Duodenal mucosa (tissue), 2 donors: ENCODE data around the gene MBP.

Experiments
- H3K27ac ChIP-seq: one replicate; pipeline ENCODE4 v1.7.0; 2013; ENCODE audit warnings: low read depth, low read length
- H3K27me3 ChIP-seq, 2 donors: one replicate each; pipeline ENCODE4 v1.7.0; 2013; ENCODE audit warnings: low read length in 2 of 2, control low read depth in 1 of 2; ENCODE audit not compliant: insufficient read depth in 2 of 2, control insufficient read depth in 1 of 2
- H3K36me3 ChIP-seq, 2 donors: one replicate each; pipeline ENCODE4 v1.7.0; 2013; ENCODE audit warnings: low read length in 2 of 2, control low read depth in 1 of 2; ENCODE audit not compliant: insufficient read depth in 2 of 2, control insufficient read depth in 1 of 2
- H3K4me1 ChIP-seq, 2 donors: one replicate each; pipeline ENCODE4 v1.7.0; 2013; ENCODE audit warnings: low read length in 2 of 2, control low read depth in 1 of 2; ENCODE audit not compliant: insufficient read depth in 2 of 2, control insufficient read depth in 1 of 2
- H3K4me3 ChIP-seq, 2 donors: one replicate each; pipeline ENCODE4 v1.7.0; 2013; ENCODE audit warnings: low read length in 2 of 2, low read depth in 1 of 2
- H3K9ac ChIP-seq, 2 donors: one replicate each; pipeline ENCODE4 v1.7.0; 2013; ENCODE audit warnings: low read length in 2 of 2, low read depth in 1 of 2
- H3K9me3 ChIP-seq, 2 donors: one replicate each; pipeline ENCODE4 v1.7.0; 2013; ENCODE audit warnings: low read length in 2 of 2, control low read depth in 1 of 2; ENCODE audit not compliant: control insufficient read depth in 1 of 2

Gene MBP

DNA sequence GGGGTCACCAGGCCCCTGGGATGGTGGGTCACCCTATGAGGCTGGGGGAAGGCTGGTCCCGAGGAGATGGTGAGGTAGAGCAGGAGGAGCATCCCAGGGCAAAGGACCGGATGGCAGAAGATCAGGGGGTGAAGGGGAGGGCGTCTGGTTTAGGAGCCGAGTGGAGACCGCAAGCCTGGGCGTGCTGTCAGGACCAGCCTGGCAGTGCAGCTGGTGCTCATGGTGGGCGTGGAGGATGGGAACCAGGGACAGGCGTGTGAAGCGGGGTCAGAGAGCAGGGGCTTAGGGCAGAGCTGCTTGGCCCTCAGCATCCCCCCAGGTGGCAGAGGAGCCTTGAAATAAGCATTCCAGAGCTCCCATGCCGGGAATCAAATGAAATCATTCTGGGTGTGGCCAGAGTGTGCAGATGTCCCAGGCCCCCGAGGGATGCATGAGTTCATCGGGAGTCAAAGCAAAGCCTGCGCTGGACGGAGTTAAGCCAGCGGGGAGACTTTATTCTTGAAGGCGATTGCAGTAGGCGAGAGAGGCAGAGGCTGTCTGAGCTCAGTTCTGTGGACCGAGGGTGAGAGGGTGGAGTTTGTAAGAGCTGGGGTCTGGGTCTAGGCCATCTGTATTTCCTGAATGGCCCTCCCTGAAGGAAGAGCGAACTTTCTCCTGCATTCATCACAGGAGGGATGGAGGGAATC lies 33.1 kb upstream of the MBP start:
- Histone ChIP-seq H3K4me1 (no peaks in the 10 kb centered on the region), H3K27ac (no peak overlapping the region), H3K36me3 (no peaks in the 10 kb centered on the region), H3K9me3 (no peaks in the 10 kb centered on the region), H3K9ac (no peak overlapping the region), H3K4me3 (no peak overlapping the region), H3K27me3 (peaks cover 0 to 5% of the 10 kb centered on the region in 2 donors)

DNA sequence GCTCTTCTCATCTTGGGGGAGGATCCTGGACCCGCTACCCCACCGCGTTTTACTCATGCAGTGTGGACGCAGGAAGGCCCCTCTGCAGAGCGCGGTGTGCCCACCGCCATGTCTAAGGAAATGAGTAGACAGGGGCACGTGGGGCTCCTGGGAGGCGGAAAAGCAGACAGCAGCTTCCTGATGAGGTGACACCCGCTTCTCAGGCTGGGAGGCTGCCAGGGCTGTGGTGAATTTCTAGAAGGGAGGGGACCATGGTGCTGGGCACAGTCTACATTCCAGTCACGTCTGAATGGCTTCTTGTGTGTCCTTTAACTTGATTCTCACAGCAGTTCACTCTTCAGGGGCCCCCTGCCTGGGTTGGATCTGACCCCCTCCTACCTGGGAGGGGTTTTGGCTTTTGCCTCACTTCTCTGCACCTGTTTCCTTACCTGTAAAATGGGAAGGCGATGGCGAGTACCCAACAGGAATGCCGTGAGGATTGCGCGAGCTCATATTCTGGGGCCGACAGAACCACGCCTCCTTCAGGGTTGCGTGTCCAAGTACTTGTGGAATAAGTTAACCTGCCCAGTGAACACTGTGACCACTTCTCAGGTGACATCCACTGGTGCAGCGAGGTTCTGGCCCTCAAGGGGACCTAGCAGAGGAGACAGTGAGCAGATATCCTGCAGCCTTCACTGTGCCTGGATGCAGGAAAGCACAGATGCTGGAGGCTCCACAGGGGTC lies 32.3 kb upstream of the MBP start:
- Histone ChIP-seq H3K27me3 (peaks cover 0 to 5% of the 10 kb centered on the region in 2 donors), H3K9ac (no peak overlapping the region), H3K36me3 (no peaks in the 10 kb centered on the region), H3K9me3 (no peaks in the 10 kb centered on the region), H3K27ac (no peak overlapping the region), H3K4me3 (no peak overlapping the region), H3K4me1 (no peaks in the 10 kb centered on the region)

DNA sequence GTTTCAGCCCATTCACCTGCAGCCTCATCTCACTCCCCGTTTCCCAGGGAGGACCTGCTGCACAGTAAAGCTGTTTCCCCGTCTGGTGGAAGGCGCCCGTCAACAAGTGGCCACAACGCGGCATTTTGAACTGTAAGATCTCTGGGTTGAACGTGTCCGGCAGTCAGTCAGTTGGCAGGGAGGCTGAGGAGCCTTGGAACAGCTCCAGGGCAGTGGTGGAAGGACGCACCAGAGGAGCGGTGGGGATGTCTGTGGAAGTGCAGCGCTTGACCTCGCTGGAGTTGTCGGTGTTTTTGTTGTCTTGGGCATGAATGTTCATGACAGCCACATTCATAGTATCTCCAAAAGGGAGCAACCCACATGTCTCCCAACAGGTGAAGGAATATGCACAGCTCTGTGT lies 31.4 kb upstream of the MBP start:
- Histone ChIP-seq H3K4me3 (no peak overlapping the region), H3K27ac (no peak overlapping the region), H3K9me3 (no peaks in the 10 kb centered on the region)

DNA sequence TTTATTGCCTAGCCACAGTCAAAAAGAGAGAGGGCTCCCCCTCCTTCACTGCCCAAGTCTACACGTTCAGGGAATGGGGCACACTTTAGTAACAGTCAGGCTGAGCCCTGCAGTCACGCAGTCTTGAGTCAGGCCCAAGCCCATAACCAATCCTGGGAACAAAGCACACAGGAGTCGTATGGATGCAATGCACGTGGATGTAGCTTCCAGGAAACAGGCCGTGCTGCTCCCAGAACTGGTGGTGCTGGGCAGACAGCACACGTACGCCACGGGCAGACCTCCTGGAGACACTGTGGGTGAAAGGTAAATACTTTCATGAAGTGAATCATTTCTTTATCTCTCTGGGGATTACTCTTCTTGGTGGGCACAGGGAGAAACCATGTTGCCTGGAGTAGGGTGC lies 30.0 kb upstream of the MBP start:
- Histone ChIP-seq H3K9ac (no peak overlapping the region), H3K36me3 (no peaks in the 10 kb centered on the region), H3K4me3 (no peak overlapping the region), H3K27ac (no peak overlapping the region), H3K4me1 (no peaks in the 10 kb centered on the region), H3K27me3 (peaks cover 0 to 5% of the 10 kb centered on the region in 2 donors), H3K9me3 (no peaks in the 10 kb centered on the region)

More for the DNA sequence above, 31.4 kb upstream of the MBP start:
- peaks cover 0 to 5% of the 10 kb centered on the region in 2 donors for H3K27me3 ChIP-seq
- no peak overlapping the region for H3K9ac ChIP-seq
- H3K36me3 ChIP-seq, result no peaks in the 10 kb centered on the region
- no peaks in the 10 kb centered on the region for H3K4me1 ChIP-seq

DNA sequence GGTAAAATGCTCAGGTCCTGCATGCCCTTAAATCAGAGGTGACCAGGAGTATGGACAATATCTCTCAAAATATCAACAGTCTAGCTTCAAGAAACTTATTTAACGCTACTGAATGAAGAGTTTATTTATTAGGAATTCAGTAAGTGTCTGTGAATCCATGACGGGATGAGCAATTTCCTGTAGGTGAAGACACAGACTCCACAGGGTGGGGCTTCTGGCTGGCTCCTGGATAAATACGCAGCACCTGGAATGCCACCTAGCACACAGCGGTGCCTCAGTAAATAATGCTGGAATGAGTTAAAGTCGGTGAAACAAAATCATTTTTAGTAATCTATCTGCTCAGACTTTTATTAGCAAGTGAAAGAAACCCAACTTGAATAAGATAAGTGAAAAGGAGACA lies 29.4 kb upstream of the MBP start:
- H3K9me3 ChIP-seq, result no peaks in the 10 kb centered on the region
- H3K27me3 ChIP-seq, result peaks cover 0 to 5% of the 10 kb centered on the region in 2 donors
- H3K4me3 ChIP-seq, result no peak overlapping the region
- no peaks in the 10 kb centered on the region for H3K4me1 ChIP-seq
- H3K36me3 ChIP-seq, result no peaks in the 10 kb centered on the region
- no peak overlapping the region for H3K27ac ChIP-seq
- no peak overlapping the region for H3K9ac ChIP-seq

DNA sequence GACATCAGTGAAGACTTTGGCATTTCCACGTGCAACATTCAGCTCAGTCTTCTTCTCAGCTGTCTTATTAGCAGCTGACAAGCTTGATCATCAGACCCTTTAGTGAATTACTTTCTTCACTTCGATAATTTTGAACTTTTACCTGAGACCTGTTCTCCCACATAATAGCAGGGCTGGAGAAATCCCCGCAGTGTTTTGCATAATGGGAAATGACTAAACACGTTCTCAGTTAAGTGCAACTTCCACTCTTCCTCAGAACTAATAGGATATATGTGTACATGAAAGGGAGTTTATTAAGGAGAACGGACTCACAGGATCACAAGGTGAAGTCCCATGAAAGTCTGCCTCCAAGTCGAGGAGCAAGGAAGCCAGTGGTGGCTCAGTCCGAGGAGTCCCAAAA lies 28.8 kb upstream of the MBP start:
- Histone ChIP-seq H3K36me3 (no peaks in the 10 kb centered on the region), H3K4me3 (no peak overlapping the region), H3K27ac (no peak overlapping the region), H3K27me3 (peaks cover 0 to 5% of the 10 kb centered on the region in 2 donors), H3K9ac (no peak overlapping the region), H3K4me1 (no peaks in the 10 kb centered on the region), H3K9me3 (no peaks in the 10 kb centered on the region)

DNA sequence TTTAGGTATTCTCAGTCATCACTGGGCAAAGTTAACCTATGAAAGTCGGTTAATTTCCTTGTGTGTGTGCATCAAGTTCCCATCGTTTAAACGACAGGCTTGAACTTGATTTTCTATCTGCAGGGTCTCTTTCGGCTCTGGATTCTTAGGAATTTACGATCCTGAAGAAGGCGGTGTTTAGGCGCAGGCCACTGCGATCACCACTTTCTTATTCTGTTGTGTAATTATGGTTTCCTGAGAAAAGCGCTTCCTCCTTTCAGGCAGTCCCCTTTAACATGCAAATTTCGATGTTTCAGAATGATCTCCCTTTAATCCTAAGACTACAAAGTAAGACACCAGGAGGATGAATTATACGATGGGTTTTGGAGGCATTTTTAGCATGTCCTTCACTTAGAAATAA lies 27.9 kb upstream of the MBP start:
- Histone ChIP-seq H3K9me3 (no peaks in the 10 kb centered on the region), H3K9ac (no peak overlapping the region), H3K27me3 (peaks cover 0 to 2% of the 10 kb centered on the region in 2 donors), H3K36me3 (no peaks in the 10 kb centered on the region), H3K4me3 (no peak overlapping the region), H3K27ac (no peak overlapping the region), H3K4me1 (no peaks in the 10 kb centered on the region)

DNA sequence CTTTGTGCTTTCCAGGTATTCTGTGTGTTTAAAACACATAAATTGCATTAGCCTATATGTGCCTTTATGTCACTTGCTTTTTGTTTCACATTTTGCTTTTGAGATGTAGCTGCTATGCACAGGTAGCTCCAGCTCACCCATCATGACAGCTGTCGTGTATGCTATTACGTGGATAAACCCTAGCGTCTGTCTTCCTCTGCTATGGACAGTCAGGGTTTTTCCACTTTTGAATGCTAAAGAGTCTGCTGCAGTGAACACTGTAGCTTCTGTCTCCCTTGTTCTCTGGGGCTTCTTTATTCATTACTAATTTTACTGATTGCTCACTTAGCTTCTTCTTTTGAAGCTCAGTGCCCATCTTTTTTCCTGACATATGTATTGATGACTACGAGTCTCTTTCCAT lies 24.7 kb upstream of the MBP start:
- Histone ChIP-seq H3K9ac (no peak overlapping the region), H3K36me3 (no peaks in the 10 kb centered on the region), H3K9me3 (no peaks in the 10 kb centered on the region), H3K4me3 (no peak overlapping the region), H3K4me1 (no peaks in the 10 kb centered on the region), H3K27me3 (no peaks in the 10 kb centered on the region), H3K27ac (no peak overlapping the region)

DNA sequence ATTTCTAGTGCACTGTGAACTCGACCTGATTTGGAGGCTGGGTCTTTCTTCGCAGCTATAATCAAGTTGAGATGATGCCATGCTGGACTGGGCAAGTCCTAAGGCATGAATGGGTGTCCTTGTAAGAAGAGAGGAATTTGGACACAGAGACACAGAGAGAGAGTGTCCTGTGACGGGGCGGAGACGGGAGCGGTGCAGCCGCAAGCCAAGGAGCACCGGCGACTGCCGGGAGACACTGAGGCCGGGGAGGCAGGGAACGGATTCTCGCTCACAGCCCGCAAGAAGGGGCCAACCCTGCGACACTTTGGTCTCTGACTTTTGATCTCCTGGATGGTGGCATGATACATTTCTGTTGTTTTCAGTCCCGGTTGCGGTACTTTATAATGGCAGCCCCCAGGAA lies 22.4 kb upstream of the MBP start:
- H3K27me3 ChIP-seq, result no peaks in the 10 kb centered on the region
- H3K9ac ChIP-seq, result no peak overlapping the region
- no peaks in the 10 kb centered on the region for H3K9me3 ChIP-seq
- no peaks in the 10 kb centered on the region for H3K4me1 ChIP-seq
- H3K4me3 ChIP-seq, result no peak overlapping the region
- no peak overlapping the region for H3K27ac ChIP-seq
- H3K36me3 ChIP-seq, result no peaks in the 10 kb centered on the region

DNA sequence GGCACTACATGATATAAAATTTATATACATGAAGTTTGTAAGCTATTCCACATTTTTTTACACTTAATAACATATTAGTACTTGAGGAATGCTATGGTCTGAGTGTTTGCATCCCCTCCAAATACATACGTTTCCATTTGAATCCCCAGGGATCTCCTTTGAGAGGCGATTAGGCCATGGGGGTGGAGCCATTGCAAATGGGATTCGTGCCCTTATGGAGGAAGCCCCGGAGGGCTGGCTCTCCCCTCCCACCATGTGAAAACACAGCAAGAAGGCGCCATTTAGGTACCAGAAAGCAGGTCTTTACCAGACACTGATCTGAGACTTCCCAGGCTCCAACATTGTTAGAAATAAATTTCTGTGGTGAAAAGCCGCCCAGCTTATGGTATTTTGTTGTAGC lies 20.8 kb upstream of the MBP start:
- Histone ChIP-seq H3K9ac (no peak overlapping the region), H3K27ac (no peak overlapping the region), H3K4me1 (no peaks in the 10 kb centered on the region), H3K36me3 (no peaks in the 10 kb centered on the region), H3K27me3 (no peaks in the 10 kb centered on the region), H3K9me3 (no peaks in the 10 kb centered on the region), H3K4me3 (no peak overlapping the region)
